D341Med (cell line): ENCODE data around the gene DNAH1.

Experiments
- DNase-seq: peaks from one replicate; pipeline ENCODE4 v3.0.0; 2012; ENCODE audit warnings: low spot score

DNAH1 gene

DNA sequence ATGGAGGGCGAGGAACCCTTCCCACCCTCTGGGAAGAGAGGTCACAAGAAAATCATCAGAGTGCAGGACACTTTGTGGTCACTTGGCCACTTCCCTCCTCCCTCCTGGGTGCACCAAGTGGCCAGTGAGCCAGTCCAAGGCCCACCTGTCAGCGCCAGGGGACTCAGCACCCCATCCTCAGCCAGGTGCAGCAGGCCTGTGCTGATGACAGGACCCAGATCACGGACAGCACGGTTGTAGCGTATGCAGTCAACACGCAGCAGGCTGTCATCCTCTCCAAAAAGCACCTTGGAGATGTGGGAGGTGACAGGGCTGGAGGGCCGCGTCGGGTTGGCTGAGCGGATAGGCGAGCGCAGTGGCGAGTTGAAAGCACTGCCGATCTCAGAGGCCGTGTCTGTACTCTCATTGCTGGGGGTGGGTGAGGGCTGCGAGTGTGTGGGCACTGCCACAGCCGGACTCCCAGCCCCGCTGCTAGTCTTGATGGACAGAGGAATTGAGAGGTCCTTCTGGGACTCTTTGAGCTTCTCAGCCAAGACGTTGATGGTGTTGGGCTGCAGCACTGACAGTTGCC, 87.2 kb downstream of the DNAH1 start:
- no peak for DNase-seq

DNA sequence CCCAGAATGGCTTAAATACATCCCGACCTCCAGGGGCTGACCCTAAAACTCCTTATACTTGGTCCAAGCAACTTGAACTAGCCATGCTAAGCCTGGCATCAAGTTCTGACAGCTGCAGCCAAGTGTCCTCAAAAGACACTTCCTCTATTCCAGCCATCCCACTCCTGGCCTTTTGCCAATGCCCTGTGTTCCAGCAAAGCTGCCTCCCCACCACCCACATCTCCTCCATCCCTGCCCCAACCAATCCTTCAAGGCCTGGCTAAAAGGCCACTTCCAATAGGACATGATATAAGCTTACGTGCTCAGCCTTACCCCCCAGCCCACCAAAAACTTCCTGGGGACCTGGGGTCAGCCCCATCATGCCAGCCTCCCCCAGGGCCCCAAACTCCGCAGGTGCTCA, 87.8 kb downstream of the DNAH1 start:
- no peak for DNase-seq

DNA sequence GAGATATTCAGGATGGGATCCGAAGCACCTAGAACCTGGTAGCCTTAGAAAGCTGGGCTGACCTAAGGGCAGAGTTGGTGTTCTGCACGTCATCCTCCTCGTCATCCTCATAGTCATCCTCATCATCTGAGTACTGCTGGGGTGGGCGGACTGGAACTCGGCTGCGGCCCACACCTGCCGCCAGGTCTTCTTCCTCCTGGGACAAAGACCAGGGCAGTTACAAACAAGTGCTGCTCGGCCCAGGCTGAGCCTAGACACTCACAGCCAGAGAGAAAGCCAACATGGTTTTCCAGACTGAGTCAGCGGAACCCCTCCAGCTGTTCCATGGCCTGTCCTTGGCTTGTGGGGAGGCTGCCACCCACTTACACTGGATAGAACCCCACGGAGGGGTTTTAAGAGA, 88.3 kb downstream of the DNAH1 start:
- no peak for DNase-seq

DNA sequence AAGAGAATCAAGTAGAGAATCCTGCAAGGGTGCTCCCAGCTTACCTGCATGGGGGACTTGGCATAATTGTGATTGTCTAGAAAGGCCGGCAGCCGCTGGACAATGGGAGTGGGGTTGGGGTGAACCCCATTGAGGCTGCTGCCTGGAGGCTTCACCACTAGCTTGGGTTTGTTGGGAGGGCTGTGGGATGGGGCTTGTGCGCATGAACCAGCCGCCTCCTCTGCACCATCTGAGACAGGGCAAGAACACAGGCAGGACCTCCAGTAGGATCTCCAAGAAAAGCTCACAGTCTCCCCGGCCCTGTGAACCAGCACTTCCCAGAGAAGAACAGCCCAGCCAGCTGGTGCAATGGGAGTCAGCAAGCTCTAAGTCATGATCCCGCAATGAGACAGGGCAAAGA, 88.9 kb downstream of the DNAH1 start:
- DNase-seq, result no peak

DNA sequence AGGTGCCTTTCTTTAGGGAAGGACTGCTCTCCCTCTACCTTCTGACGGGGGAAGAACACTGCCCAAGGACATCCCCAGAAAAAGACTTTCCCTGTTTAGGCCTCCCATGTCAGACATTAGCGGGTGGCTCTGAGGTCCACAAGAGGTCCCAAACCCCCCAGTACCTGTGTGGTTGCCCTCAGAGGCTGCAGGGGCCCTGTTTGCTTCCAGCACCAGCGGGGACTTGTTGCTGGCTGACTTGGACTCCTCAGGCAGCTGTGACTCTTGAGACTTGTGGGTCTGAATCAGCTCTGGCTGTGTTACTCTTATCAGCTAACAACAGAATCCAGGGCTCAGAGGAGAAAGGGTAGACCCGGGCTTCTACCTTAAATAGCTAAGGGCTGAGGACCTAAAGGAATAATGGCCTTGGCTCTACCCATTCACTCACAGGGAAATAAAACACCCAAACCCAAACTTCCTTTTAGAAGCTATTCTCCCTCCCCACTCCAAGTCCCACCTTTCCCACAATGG, 89.5 kb downstream of the DNAH1 start:
- DNase-seq, result no peak

DNA sequence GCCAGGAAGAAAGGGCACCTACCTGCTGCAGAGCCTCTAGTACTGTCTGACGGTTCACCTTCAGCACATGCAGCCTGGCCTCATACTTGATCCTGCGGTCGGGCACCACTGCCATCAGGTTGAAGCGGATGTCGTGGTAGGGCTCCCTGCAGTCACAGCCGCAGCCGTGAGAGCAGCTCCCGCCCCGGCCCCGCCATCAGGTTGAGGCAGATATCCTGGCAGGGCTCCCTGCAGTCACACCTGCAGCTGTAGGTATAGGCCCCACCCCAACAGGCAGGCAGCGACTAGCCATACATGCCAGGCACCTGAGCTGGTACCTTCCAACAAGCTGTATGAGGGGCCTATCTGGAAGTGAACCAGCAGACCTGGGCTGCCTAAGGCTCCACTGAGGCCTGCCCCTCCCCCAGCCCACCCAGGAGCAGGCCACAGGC, 90.1 kb downstream of the DNAH1 start:
- no peak for DNase-seq

DNA sequence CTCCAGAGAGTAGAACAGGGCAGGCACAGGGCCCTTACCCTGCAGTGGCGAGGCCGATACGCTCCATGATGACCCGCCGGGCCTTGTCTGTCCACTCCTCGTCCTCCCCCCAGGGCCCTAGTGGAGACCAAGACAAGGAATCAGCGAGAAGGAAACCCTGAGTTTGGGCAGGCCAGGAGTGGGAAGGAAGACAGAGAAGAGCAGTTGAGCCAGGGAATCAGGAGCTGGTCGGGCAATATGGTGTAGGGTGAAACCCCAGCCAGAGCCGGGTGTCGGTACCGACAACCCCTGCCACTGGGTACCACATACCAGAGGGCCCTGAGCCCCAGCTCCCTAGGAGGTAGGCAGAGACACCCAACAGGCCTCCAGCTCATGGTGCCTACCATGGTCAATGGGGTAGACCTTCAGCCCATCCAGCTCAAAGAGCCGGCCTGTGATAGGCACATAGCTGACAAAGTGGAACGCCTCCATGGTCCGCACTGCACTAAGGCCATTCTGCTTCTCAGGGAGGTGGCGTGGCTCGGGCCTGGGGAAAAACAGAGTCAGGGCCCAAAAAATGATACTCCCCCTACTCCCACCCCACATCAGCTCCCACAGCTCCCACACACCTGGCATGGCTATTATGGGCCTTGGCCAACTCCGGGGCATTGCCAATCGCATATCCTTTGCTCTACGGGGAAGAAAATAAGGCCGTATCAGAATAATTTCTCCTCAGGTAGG, 90.8 kb downstream of the DNAH1 start:
- DNase-seq, result no peak

DNA sequence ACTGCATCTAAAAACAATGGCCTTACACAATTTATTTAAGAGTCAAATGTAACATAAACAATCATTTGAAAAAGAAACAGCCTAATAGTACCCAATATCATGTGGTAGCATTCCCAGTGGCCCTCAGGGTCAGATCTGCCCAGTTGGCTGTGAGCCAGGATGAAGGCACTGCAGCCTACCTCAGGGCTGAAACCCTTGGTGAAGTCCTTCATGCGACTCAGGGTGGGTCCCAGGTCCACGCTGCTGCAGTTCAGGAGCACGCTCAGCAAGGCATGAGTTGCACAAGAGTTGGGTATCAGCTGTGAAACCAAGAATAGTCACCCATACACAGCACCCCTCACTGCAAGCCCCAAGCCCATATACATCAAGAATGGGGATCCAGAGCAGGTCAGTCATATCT, 91.7 kb downstream of the DNAH1 start:
- DNase-seq, result no peak

DNA sequence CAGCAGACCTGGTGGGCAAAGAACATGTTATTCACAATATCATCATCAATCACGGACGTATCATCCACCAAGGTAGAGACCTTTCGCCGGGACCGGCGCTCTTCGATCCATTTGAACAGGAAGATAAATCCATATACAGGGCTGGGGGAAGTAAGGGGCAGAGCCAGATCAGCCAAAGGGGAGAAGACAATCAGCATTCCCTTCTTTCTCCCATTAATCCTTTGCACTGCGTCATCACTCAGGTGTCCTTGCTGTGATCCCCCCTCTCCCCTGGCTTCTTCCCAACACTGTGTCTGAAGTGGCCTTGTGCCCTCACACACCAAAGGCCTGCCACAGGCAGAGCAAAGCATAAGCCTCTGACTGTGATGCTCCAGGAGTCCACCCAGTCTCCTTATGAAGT, 92.3 kb downstream of the DNAH1 start:
- no peak for DNase-seq

DNA sequence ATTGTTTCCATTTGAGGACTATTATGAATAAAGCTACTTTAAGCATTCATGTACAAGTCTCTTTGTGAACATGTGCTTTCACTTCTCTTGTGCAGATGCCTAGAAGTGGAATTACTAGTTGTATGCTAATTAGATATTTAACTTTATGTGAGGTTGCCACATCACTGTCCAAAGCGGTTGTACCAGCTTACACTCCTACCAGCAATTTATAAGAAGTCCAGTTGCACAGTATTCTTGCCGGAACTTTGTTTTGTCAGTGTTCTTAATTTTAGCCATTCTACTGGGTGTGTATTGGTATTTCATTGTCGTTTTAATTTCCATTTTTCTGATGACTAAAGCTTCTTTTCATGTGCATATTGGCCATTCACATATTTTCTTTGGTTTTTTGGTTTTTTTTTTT, 99.7 kb downstream of the DNAH1 start:
- no peak for DNase-seq

DNA sequence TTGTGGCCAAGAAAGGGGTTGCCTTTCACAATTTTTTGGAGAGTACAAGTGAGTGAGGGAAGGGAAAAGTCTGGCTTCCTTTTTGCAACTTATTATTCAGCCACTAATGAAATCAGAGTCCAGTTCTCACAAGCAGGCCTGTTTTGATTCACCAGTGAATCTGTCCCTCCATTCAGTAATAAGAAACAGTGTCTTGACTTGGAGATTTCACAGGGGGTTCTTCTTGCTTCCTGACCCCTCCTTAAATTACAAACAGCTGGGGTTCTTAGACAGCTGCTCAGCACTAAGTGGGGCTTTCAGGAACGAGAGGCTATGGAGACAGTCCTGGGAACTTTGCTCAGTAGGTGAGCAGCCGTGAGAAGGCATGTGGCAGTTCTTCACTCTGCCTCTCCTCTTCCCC, 104.3 kb downstream of the DNAH1 start:
- no peak for DNase-seq

DNA sequence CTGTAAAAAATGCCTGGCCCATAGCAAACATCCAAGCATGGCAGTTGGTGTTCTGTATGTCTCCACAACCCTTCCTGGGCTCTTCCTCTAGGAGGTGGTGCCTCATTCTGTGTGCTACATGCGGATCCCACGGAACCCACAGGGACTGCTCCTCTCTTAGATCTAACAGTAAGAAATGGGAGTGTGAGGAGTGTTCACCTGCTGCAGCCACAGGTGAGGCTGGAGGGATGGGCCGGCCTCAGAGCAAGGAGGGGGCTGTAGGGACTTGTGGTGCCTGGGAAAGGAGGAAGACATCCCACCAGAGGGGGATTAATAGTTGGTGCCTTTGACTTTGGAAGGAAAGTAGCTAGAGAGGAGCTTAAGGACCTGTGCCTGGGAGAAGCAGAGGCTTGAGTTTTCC, 106.5 kb downstream of the DNAH1 start:
- DNase-seq, result no peak

DNA sequence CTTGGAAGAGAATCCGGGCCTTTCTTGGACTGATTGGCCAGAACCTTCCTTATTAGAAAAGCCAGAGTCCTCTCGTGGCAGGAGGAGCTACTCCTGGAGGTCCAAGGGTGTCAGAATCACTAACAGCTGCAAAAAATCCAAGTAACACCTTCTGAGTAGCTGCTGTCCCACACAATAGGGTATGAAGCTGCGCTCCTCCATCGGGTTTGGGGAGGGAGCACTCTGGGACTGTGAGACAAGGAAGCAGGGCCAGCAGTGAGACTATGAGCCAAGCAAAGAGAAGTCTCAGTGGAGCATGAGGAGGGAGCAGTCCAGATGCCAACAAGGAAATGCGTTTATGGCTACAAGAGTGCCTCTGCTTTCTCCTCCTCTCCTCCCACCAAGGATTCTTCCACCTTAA, 107.1 kb downstream of the DNAH1 start:
- no peak for DNase-seq

DNA sequence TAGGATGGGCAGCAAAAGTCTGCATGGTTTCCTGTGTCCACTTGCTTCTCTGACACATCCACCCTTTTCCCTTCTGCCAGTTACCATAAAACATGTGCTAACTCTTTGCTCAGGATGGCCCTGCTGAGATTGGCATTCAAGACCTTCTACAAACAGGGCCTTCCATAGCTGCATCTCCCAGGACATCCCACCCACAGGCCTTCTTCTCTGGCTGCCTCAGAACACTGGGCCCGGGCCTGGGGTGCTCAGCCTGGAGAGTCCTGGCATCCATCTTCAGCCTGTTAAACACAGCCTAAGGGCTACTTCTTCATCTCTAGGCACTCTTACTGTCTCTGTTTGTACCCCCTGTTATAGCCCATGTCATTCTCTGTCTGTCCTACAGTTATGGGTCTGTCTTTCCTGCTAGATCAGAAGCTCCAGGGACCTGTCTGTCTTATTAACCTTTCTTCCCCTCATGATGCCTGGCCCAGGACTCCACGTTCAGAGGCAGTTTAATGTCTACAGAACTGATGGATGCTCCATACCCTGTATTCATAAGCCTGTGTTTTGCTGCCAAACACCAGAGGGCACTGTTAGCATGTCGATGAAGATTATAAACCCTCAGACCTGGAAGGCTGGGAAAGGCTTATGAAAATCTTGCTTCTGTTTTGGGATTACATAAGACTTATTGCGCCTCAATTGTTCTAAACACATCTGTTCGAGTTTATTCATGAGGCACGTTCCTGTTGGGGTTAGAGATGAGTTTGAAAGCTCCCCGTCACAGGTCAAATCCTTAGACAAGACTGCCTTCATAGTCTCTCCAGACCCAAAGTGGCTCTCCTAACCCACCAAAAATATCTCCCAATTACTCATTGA, 112.3 kb downstream of the DNAH1 start:
- peak; percentile 78 for DNase-seq

DNA sequence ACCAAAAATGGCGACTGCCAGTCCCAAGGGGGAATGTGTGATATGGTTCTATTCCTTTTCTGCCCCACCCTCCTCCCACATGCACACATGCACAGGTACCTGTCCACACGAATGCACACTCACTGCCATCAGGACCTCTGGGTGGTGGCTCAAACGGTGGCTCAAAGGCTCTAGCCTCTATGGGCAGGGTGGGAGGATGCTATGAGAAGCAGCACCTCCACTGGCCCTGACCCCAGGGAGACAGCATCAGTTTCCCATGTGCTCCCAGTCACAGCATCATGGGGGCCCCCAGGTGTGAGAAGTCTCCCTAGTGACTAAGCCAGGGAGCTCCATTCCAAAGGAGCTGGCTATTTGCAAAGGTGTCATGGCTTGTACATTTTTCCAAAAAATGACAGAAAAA, 112.9 kb downstream of the DNAH1 start:
- DNase-seq, result no peak

DNA sequence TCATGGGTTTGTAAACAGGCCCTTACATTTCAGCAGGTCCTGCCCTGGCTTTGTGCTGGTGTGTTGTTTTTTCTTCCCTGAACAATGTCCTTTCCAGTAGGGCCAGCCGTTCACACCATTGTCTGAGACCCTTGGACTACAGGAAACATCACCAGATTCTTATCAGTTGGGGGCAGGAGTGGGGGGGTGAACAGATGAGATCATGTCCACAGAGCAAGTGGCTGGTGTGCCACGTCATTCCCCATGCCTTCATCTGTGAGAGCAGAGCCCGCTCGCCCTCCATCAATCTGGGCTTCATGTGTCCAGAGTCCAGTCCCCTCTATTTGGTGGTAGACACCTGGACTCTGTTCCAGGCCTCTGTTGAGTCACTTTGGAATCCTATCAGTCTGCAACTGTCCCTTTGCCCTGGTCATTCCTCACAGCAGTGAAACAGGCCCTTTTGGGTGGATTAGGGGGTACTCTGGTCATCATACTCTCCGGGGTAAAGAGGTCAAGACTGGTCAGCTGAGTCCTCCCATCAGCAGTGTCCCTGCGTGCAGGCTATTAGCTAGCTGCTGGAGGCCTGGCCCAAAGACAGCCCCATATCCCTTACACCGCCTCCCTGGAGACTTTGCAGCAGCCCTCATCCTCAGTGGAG, 113.8 kb downstream of the DNAH1 start:
- no peak for DNase-seq

DNA sequence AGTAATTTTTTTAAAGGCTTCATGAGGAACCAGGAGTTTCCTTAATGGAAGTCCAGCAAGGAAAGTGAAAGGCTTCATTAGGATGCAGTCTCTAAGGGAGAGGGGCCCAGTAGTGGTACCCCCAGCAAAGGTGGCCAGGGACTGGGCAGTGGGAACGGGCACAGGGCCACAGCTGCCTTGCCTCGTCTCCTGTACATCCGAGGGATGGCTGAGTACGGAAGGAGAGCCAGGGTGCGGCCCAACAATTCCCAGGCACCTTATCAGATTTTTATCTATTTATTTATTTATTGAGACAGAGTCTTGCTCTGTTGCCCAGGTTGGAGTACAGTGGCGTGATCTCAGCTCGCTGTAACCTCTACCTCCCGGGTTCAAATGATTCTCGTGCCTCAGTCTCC, 114.3 kb downstream of the DNAH1 start:
- DNase-seq, result no peak

DNA sequence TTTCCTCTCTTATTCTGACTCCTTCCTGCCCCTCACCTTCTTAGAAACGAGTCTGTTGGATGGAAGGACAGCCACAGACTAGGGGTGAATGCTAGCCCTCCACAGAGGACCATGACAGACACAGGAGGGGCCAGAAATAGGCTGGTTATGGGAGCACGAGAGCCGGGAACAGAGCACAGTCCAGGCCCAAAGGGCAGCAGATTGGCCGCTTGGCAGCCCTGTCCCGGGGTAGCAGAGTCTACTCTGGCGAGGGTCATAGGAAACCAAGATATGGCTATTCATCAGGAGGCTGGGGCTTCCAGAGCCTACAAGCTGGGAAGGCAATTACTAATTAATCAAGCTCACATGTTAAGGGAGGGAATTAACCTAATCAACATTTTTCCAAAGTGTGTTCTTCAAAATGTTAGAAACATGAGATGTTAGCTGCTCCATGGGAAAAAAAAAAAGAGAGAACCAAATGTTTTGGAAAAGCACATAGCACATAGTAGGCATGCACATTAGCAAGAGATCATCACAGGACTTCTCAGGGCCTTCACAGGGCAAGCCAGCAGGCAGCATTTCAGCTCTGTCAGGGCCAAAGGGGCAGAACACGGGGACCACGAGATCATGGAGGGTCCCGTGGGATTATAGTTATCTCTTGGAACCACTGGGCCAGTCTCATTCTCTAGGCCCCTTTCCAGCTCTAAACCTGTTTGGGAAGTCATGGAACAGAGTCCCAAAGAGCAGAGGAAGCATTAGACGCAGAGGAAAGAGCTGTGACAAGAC, 115.5 kb downstream of the DNAH1 start:
- no peak for DNase-seq

DNA sequence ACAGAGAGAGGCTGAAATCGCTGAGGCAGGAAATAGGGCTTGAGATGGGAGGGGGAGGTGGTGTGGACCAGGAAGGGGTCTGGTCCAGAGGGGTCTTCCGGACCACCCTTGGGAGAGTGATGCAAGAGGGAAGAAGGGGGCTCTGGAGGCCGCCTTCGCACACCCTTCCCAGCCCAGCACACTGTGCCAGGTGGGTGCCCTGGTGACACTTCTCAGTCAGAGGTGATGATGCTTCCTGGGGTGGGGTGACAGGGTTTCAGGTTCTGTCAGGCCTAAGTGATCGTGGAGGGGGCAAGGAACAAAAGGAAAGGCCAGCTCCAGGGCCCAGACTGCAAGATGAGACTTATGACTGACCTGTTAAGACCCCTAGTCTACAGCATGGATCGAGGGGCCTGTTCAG, 116.1 kb downstream of the DNAH1 start:
- DNase-seq, result no peak

DNA sequence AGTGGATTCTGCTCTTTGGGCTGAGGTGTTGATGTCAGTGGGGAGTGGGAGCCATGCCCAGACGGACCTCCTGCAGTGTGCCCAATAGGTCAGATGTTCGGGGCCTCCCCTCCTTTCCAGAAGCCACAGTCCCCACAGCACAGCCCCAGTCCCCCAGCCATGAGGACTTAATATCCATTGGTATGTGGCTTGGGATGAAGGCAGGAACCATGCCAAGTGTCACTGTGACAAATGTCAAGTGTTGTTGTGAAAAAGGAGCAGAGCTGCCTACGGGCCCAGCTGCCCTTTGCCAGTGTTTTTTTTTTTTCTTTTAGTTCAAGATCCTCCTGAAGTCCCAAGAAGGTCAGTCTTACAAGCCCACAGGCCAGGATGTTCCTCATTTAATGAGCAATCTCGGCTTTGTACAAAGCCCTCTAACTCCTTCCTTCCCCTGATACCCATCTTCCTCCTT, 116.6 kb downstream of the DNAH1 start:
- no peak for DNase-seq

DNA sequence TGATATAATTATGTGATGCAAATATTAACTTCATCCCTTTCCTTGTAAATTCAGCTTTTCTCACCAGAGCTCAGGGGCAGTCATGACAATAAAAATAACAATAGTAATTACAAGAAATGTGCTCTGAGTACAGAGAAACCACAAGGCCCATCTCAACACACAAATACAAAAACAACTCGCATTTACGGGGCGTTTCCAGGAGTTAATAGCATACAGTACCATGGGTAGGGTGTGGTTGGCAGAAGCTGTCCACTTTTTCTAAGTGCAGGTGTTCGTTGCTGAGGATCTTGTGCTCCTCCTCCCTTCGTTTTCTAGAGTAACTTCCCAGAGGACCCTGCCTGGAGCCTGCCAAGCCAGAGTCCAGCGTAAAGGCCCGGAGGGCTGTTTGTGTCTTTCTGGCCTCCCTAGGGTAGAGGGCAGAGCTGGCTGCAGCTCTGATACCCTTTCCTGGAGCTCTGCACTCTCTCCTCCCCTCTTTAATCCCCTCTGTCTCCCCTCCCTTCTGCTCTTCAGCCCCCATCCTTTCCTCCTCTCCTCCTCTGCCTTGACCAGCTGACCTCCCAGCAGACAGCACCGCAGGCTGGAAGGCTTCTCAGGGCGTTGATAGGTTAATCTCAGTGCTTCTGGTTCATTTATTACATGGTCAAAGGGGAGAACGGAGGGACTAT, 117.3 kb downstream of the DNAH1 start:
- no peak for DNase-seq
